GM21528 (cell line): ENCODE results near the gene STK36.

Experiments
- ATAC-seq: cut with Tn5 transposase; IDR thresholded peaks from one replicate; pipeline ENCODE4 v1.9.1; 2021; ENCODE audit warnings: mild to moderate bottlenecking, moderate library complexity; ENCODE audit not compliant: unreplicated experiment, low FRiP score

The STK36 gene

GRCh38 chr2:218745559-218746469 is 73.9 kb downstream of the STK36 start:
- ATAC-seq = no peak

DNA sequence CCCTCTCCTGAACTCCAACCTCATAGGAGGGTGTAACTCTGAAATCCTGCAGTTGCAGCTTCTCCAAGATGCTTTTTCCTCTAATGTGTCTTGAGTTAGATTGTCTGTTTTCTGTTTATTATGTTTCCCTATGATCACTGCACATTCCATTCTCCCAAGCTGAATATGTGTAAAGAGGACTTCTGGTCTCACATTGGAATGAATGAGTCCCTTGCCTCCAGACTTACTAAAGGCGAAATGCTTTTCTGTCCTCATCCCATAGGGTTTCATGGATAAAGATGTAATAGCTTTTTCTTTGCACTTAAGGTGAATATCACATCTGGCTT is 74.5 kb downstream of the STK36 start:
- no peak for ATAC-seq

DNA sequence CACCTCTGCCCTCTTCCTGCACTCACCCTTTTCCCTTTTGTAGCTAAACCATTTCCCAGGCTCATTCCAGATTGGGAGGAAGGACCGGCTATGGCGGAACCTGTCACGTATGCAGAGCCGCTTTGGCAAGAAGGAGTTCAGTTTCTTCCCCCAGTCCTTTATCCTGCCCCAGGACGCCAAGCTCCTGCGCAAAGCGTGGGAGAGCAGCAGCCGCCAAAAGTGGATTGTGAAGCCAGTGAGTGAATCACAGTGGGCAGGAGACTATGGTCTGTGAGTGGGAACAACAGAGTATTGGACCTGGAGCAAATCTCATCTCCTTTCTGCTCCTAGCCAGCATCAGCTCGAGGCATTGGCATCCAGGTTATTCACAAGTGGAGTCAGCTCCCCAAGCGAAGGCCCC is 75.1 kb downstream of the STK36 start:
- no peak for ATAC-seq

- ATAC-seq = no peak
Measured at GRCh38 chr2:218748741-218749441, 77.0 kb downstream of the STK36 start.
